GM19455 (cell line): ENCODE results near the gene KLK6.

Source experiments
- ATAC-seq: cut with Tn5 transposase; IDR thresholded peaks from one replicate; pipeline ENCODE4 v1.9.1; 2021; ENCODE audit not compliant: unreplicated experiment

Gene KLK6

DNA sequence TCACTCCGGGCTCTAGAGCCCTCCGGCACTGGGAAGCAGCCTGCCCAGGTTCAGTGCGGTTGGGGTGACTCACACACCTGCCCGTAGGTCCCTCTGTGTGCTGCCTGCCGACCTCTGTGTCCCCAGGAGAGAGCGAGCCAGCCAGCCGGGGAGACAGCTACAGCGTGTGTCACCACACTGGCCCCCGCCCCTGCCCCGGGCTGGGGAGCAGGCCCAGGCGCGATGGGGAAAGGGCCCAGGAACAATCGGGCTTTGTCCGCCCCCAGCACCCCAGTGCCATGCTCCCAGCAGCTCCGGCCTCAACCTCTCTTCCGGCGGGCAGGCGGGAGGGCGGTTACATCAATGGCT is at the start of gene KLK6:
Gene KLK6, minus strand, starts transcription at position 179 of the 348 bp plus-strand sequence. CDS start 1,487 bp downstream, outside the sequence.
- no peak for ATAC-seq

DNA sequence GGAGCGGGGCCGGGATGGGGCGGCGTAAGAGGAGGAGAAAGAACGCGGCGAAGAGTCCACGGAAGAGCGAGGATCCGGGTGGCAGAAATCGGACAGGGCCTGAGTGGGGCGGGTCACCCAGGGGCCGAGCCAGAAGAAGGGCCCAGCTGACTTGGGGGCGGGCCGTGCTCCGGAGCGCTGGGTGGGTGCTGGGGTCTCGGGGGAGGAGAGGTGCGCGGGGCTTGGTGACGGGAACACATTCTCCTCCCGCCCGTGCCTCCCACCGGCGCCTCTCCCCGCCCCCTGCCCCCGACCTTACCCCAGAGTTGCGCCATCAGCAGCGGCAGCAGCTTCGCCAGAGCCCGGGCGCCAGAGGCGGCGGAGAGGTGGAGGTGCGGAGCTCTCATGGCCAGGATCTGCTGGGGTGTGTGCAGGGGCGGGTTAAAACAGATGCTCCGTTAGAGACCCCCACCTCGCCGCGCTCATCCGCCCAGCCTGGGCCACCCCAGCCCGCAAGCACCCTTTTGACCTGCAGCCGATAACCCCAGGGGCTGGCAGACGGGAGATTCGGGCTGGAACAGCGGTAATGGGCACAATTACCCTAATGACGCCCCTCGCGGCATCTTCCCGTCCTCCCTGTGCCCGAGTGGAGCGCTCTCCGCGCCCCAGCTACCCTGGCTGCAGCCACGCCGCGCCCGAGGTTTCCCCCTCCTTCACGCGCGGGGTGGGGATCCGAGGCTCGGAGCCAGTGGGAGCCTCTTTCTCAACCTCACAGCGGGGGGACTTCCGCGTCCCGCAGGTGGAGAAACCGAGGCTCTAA is 49.6 kb upstream of the KLK6 start:
- ATAC-seq, result no peak

DNA sequence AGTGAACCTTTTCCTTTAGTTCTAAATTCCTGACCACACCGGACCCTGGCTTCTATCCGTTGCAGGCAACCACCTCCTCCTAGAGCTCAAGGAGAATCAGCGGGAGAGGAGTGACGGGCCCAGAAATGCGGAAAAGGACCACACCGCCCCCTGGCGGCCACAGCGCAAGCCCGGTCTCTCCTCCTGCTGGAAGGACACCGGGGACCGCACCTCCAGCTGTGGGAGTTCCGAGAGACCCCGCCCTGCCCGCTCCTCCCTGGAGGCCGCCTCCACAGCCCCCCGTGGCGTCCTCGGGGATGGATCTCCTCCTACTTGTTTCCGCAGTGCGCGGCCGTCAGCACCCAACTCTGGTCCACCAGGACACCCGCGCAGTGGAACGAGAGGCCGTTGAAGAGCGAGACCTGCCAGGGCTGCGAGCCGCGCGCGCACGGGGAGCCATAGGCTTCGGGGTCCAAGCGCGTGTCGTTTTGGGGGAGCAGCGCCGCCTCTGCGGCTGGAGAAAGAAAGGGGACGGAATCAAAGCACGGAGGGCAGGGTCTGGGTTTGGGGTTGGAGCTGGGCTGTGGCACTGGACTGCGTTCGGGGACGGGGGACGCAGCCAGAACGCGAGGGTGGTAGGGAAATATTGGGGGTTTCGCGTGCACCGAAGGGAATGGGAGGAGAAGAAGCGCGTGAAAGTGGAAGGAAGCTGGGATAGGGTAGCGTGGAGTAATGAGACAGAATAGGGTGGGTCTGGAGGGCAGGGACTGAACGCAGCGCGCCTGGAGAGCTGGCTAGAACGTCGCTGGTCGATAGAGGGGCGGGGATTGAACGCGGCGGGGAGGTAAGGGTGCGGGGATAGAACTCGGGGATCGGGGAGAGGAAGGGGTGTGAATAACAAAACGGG is 47.6 kb upstream of the KLK6 start:
- ATAC-seq, result no peak

DNA sequence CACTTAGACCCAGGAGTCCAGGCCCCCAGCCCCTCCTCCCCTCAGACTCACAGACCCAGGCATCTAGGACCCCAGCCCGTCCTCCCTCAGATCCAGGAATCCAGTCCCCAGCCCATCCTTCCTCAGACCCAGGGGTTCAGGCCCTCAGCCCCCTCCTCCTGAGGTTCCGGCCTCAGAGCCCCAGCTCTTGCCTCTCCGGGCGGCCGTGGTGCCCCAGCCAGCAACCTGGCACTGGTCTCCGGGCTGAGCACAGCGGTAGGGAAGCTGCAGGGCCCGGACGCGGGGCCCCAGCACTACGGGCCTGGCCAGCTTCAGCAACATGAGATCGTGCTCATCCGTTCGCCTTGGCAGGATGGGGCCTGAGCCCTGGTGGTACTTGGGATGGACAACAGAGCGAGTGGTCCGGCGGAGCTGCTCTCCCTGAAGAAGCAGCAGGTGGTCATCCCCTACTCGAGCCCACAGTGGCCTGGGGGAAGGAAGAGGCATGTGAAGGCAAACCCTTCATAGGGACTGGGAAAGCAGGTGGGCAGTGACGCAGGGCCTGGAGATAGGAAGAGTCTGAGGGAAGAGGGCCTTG is 46.4 kb upstream of the KLK6 start:
- ATAC-seq, result no peak

DNA sequence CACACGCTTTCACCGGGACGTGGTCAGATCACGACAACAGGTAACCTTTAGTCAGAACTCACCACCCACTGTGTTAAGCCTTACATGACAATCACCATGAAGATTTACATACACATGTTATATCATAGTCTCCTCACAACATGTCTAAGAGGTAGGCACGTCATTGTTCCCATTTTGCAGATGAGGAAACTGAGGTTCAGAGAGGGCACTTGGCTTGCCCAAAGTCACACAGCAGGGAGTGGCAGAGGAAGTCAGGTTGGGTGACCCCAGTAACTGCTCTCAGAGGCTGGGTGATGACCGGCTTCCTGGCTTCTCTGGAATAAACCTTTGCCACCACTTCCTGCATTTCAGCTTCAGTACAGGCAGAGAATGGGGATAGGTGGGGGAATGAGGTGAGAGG is 44.9 kb upstream of the KLK6 start:
- ATAC-seq, result no peak

DNA sequence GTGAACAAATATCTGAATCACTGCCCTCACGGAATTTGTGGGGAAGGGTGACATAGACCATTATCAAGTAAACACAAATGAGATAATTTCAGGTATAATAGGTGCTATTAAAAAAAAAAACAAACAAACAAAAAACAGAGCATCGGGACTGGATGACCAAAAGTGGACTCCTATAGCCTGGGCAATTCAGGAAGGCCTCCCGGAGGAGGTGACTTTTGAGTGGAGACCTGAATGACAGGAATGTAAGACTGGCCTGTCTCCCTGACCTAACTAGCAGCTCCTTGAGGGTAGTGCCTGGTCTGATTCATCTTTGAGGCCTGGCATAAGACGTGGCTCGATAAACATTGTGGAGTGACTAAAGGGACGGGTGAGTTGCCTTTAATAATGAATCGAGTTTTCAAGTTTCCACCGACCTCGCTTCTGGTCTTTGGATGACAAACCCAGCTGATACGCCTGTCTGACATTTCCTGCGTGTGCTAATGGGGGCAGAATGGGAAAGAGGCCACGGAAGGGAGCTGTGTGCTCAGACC is 43.3 kb upstream of the KLK6 start:
- ATAC-seq, result no peak

DNA sequence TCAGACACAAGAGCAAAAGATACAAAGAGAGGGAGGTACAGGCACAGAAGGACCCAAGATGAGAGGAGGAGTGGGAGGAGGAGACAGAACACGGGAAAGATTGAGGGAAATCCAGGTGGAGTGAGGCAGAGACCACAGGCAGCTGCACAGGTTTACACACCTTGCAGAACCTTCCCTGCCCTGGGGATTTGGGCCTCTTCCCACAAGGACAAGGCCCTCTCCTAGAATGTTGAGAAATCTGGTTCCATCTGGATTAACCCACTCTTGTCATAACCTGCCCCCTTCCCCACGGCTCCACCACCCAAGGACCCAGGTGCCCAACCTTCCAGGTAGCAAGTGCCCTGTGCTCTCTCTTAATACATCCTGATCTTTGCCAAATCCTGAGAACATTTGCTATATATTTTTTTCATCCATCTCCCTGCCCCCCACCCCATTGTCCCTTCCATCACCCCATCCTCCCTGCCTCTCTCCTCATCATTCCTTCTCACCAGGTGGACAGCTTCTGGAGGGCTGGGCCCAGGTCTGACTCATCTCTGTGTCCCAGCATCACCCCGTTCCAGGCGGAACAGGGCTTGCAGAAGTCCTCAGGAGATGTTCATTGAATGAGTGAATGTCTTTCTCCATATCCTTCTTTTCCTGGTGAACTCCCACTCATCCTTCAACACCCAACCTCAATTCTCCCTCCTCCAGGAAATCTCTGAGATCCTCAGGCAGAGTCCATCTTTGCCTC is 40.8 kb upstream of the KLK6 start:
- ATAC-seq, result no peak

DNA sequence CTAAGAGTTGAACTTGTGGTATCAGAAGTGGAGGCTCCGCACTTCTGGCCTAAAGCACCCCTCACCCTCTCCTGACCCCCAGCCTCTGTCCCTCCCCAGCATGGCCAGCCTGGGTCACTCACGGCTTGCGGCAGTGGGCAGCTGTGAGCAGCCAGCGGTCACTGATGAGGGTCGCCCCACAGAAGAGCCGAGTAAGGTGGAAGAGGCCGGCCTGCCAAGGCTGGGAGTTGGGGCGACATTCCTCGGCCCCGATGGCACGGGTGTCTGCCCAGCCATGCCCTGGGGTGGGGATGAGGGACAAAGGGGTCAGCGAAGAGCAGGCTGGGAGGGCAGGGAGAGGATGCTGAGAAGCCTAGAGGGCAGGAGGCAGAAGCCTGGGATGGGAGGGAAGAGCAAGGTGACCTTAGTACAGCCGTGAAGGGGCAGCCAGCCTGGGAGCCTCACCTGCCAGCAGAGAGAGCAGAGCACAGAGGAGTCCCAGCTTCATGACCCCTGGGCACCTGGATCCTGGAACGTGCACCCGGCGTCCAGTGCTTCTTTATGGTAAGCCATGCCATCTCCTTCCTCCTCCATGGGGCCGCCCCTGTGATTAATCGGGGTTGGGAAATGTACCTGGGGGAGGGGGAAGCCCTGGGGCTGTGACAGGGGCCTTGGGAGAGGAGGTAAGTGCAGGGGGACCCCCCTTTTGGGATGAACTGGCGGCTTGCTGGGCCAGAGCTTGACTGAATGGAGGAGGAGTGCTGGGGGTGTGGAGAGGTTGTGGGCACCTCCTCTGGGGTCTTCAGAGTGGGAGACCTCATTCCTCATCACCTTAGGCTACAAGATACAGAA is 39.9 kb upstream of the KLK6 start:
- ATAC-seq, result no peak

DNA sequence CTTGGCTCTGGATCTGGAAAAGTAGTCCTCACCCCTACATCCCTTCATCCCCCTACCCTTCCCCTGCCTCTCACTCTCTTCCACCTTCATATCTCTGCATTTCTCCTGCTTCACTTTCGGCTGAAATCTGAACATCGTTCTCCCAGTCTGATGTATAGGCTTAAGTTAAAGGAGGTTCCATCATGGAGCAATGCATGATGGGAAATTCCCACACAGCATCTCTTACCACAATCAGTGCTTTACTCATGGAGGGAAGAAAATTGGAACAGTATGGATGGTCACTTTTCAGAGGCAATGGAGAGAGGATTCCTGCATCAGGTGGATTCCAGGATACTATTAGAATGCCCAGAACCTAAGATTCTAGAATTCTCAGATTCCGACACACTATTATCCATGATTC is 38.1 kb upstream of the KLK6 start:
- ATAC-seq, result no peak

DNA sequence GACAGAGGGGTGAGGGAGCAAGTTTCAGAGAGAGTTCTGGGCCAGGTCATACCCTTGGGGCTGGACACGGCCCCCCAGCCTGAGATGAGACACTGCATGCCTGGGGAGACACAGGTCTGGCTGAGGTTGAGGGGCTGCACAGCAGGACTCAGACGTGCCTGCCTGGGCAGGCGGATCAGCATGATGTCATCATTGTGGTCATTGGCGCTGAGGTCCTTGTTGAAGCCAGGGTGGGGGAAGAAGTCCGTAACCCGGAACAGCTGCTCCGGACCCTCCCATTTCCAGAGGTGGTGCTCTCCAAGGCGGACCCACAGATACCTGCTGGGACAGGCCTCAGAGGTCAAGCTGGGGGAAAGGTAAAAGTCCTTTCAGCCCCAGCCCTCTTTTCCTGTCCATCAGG is 37.0 kb upstream of the KLK6 start:
- no peak for ATAC-seq

DNA sequence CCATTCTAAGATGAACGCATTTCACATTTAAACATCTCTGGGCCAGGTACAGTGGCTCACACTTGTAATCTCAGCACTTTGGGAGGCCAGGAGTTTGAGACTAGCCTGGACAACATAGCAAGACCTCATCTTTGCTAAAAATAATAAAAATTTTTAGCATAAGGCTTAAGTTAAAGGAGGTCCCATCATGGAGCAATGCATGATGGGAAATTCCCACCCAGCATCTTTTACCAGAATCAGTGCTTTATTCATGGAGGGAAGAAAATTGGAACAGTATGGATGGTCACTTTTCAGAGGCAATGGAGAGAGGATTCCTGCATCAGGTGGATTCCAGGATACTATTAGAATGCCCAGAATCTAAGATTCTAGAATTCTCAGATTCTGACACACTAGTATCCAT is 35.9 kb upstream of the KLK6 start:
- ATAC-seq, result no peak

DNA sequence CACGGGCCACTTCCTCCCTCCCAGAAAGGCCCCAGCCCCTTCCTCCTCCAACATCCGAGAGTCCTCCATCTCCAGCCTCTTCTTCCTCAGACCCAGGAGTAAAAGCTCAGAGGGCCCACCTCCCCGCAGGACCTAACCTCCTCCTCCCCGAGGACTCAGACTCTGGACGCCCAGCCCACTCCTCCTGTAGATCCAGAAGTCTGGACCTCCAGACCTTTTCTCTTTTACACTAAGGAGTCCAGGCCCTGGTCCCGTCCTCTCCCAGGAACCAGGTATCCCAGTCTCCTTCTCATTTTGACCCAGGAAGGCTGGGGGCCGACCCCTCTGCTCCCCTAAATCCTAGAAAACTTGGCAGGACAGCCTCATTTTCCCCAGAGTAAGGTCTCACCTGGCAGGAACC is 33.9 kb upstream of the KLK6 start:
- no peak for ATAC-seq

DNA sequence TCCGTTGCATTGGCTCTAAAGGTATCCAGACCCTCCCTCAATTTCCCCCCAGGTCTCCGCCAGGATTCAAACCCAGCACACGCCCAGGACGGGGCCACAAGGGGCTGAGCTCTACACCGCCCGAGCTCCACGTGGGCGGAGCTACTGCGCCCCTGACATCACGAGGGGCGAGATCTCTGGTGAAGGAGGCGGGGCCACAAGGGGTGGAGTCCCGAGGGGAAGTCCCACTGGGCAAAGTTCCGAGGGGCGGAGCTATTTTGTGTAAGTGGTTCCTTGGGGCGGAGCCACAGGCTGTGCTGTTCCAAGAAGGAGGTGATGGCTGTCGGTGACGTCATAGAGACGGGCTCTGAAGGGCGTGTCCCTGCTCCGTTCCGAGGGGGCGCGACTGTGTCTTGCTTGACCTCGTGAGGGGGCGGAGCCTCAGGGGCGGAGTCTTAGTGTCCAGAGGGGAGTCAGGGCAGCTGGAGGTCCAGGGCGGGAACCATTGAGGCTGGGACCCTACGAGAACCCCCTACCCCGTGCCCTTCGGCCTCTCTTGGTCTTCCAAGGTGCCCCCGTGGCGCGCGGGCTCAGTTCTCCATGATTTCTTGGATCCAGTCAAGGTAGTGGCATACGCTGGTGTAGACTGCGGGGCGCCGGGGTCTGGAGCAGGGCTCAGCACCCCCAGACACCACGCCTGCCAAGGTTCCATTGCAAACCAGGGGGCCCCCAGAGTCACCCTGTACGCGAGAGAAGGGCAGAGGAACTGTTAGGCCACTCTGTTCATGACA is 33.3 kb upstream of the KLK6 start:
- no peak for ATAC-seq

DNA sequence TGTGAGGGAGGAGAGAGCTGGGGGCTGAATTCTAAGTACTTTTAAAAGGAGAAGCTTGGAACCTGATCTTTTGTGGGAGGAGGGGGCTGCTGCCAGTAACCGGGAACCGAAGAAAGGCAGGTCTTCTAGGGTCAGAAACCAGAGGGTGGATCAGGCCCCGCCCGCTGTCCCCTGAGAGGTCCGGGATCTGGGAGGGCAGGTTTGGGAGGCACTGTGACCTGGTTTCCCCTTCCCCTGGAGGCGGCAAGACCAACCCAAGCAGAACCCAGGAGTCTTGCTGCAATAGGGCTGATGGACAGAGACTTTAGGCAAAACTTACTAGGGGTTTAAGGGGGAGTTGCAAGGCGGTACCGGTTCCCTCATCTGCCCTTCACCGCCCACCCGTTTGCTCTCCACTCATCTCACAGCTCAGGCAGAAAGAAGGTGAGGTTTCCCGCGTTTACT is 32.7 kb upstream of the KLK6 start:
- no peak for ATAC-seq

DNA sequence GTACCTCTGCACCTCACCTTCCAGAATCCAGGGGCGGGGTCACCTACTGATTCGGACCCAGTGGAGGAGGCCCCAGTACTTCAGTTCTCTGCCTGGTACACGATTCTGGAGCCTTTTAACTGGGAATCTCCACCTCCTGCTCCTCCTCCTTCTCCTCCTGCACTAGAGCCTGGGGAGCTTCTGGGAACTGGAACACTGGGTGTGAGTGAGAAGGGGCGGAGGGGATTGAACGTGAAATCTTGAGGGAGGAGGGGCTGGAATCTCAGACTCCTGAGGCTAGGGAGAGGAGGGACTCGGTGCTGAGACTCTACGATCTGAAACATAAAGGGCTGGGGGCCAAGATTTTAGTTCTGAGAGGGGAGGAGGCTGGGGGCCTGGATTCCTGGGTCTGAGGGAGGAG is 32.1 kb upstream of the KLK6 start, which contains the start of gene KLK8:
Gene KLK8, minus strand, starts transcription at position 90 of the 400 bp plus-strand sequence. CDS start 437 bp downstream, outside the sequence.
- no peak for ATAC-seq

DNA sequence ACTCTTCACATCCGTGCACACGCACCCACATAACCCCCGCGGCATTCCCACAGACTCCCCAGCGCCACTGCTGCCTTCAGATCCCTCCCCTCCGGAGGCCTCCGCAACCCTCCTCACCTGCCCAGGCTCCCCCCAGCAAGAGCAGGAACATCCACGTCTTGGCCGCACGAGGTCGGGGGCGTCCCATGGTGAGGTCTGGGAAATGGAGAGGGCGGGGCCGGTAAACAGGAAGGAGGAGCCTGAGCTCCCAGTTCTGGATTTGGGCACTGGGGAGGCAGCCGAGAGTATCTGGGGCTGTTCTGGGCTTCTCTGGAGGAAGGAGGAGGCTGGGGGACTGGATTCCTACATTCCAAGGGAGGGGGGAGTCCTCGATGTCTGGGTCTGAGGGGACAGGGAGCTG is 31.6 kb upstream of the KLK6 start:
- ATAC-seq, result no peak

DNA sequence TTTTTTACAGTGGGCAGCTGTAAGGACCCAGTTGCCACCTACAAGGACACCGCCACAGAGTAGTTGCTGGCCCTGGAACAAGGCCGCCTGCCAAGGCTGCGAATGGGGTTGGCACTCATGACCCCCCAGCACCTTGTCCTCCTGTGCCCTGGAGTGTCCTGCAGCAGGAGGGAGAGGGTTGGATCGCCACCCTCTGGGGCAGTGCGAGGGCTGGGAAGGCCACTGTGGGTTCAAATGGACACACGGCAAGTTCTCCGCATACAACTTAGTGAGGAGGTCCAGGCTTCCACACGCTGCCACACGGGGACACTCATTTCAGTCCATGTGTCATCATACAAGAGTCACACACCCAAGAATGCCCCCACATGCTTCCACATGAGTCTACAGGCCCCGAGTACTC is 31.0 kb upstream of the KLK6 start:
- no peak for ATAC-seq

DNA sequence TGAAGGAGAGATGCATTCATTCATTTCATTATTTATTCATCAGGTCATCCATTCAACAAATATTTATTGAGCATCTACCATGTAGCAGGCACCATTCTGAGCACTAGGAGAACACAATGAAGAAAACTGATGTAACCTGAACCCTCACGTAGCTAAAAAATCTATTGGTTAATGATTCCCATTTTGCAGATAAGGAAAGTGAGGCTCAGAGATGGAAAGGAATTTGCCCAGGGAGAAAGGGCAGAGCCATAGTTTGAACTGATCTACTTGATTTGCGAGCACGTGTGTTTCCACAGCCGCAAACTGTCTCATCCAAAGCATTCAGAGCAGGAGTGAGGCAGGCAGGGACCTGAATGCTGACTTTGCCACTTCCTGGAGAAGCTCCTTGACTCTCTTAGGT is 29.3 kb upstream of the KLK6 start:
- ATAC-seq, result no peak

DNA sequence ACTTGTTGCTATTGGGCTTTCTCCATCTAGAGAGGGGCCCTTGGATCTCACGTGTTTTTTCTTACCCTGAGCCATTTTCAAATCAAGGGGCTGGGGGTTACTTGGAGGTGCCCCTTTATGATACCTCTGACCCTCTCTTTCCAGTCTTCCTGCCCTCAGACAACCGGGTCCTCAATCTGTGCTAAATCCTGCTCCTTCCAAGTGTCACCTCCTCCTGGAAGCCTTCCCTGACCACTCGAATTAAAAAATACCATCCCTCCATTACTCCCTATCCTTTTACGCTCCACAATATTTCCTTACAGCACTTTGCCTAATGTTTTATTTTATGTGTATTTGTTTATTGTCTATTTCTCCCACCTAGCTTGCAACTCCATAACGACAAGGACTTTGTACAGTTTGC is 28.7 kb upstream of the KLK6 start:
- ATAC-seq, result no peak
